B cell (primary cell): ENCODE measurements around the gene VLDLR.

Experiments used
- CTCF ChIP-seq: fragments of 200-600 bp; IDR thresholded peaks from one replicate; pipeline ENCODE4 v1.8.0; 2022; ENCODE audit warnings: antibody characterized with exemption, mild to moderate bottlenecking
- EZH2 ChIP-seq: IDR thresholded peaks from 2 replicates; pipeline ENCODE4 v1.6.1; 2012; ENCODE audit warnings: borderline replicate concordance, low read depth, mild to moderate bottlenecking, moderate library complexity, low read length; ENCODE audit not compliant: insufficient read depth, poor library complexity, severe bottlenecking

- TF ChIP-seq EZH2 (no peak), CTCF (no peak)
Measured at GRCh38 chr9:2591967-2592366, 29.6 kb upstream of the VLDLR start.
